ENCODE results near the gene JKAMP.

JKAMP gene

DNA sequence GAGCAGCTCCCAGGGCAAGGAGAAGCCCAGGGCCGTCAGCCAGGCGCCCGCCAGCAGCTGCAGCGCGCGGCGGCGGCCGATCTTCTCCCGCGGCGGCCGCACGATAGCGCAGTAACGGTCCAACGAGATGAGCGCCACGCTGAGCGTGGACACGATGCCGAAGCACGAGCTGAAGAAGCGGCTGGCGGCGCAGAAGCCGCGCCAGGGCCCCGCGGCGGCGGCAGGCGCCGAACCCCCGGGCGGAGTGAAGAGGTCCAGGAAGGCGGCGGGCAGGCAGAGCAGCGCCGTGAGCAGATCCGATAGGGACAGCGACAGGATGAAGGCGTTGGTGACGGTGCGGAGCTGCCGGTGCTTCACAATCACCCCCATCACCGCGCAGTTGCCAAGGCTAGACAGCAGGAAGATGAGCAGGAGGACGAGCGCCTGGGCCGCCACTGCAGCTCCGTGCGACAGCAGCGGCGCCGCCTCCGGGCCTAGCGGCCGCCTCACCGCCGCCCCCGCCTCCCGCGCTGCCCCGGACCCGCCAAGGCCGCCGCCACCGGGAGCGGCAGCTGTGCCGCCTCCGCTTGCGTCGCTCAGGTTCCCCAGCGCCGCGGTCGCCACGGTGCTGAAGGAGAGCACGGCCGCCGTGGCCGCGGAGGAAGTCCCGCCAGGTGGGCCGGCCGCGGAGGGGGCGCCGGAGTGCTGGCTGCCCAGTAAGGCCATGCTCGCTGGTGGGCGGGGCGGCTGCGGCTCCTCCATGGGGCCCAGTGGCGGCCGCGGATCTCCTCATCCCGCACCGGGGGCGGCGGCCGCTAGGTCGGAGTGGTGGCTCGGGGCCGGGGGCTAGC is 19.6 kb upstream of the JKAMP start:
- H3K4me3 ChIP-seq (ENCODE audit: low read depth, low read length): peak overlapping the region; percentile 66
- peak; percentile 47 for DNase-seq (ENCODE audit: low read depth)
- TF ChIP-seq, protein P1, sequence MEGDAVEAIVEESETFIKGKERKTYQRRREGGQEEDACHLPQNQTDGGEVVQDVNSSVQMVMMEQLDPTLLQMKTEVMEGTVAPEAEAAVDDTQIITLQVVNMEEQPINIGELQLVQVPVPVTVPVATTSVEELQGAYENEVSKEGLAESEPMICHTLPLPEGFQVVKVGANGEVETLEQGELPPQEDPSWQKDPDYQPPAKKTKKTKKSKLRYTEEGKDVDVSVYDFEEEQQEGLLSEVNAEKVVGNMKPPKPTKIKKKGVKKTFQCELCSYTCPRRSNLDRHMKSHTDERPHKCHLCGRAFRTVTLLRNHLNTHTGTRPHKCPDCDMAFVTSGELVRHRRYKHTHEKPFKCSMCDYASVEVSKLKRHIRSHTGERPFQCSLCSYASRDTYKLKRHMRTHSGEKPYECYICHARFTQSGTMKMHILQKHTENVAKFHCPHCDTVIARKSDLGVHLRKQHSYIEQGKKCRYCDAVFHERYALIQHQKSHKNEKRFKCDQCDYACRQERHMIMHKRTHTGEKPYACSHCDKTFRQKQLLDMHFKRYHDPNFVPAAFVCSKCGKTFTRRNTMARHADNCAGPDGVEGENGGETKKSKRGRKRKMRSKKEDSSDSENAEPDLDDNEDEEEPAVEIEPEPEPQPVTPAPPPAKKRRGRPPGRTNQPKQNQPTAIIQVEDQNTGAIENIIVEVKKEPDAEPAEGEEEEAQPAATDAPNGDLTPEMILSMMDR (conservative IDR thresholded peaks at IDR 0.05; ENCODE audit: low read depth, low read length): no peak

DNA sequence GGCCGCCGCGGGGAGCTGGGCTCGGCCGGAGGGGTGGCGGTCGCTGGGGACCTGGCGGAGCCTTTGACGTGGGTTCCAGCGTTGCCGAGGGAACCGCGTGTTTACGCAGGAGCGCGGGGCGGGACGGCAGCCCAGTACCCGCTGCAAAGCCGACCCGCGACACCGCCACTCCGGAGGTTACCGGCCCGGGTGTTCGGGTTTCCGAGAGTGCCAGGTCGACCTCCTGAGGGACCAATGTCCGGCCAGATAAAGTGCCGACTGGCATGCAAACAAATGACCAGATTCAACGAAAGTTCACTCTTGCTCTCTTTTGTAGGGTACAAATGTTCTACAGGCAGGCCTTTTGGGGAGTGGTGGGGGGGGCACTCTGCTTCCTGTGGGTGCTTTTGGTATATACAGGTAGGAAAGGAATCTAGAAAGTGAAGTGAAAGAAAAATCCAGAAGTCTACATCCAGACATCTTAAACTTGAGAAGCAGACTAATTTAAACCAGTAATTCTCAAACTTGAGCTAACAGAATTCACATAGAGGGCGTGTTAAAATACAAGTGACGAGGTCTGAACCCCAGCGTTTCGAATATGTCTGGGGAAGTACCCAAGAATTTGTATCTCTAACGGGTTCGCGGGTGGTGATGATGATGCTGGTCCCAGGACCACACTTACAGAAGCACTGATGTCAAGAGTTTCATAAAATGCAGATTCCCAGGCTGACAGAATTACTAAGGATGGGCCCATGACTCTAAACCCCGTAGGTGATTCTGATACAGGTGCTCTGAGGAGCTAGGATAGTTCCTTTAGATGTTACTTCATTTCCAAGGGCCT is 18.8 kb upstream of the JKAMP start, which contains the start of gene GPR135:
Gene GPR135 (minus strand): TSS at position 65 of the 820 bp plus-strand sequence. CDS start 154 bp downstream, outside the sequence.
- peak within 1 kb of the TSS; percentile 66 for H3K4me3 ChIP-seq (ENCODE audit: low read depth, low read length)
- TF ChIP-seq, protein P1 (conservative IDR thresholded peaks at IDR 0.05; ENCODE audit: low read depth, low read length): no peak
- no peak for DNase-seq (ENCODE audit: low read depth)

DNA sequence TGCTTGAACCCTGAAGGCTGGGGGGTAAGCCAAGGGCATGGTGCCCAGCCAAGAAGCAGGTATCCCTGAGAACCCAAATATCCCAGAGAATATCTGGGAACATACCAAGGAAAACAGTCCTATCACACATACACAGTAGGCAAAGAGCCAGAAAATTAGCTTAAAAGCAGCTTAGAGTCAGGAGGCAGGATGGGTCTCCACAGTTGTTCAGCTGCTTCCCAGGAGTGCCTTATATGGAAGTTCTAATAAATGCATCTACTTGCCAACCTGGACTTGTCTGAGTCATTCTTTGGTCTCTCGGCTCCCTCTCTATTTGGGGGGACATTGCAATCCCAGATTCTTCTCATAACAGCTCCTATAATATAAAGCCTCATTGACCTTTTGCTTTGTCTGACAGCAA is 10.1 kb upstream of the JKAMP start:
- peak; percentile 85 for DNase-seq (ENCODE audit: low read depth)
- H3K4me3 ChIP-seq (ENCODE audit: low read depth, low read length): no peak overlapping the region
- TF ChIP-seq, protein P1 (conservative IDR thresholded peaks at IDR 0.05; ENCODE audit: low read depth, low read length): no peak

DNA sequence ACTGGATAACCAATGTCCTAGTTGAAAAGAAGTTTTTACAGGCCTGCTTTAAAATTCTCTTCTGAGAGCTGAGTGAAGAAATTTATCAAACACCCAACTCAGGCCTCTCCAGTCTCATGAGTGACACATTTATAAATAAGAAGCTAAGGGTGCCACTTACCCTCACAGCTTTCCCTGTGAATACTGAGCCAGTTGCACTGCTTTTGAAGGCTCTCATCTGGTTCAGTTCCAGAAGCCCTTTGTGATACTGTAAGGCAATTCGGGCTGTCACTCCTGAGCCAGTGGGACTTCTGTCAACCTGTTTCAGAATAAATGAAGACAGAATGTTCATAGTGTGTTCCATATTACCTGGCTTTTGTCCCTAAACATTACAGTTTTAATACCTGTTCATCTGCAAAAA is 8.6 kb upstream of the JKAMP start:
- no peak for DNase-seq (ENCODE audit: low read depth)
- TF ChIP-seq, protein P1 (conservative IDR thresholded peaks at IDR 0.05; ENCODE audit: low read depth, low read length): no peak

DNA sequence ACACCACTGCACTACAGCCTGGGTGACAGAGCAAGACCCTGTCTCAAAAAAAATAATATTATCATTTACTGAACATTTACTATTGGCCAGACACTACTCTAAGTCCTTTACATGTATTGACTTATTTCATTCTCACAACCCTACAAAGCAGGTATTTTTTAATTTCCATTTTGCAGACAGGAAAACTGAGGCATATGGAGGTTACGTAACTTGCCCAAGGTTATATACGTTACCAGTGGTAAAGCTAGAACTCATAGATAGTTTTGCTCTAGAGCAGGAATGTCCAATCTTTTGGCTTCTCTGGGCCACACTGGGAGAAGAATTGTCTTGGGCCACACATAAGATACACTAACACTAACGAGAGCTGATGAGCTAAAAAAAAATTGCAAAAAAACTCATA is 5.8 kb upstream of the JKAMP start:
- no peak overlapping the region for H3K4me3 ChIP-seq (ENCODE audit: low read depth, low read length)
- TF ChIP-seq, protein P1 (conservative IDR thresholded peaks at IDR 0.05; ENCODE audit: low read depth, low read length): no peak
- DNase-seq (ENCODE audit: low read depth): no peak

More for the DNA sequence above, 8.6 kb upstream of the JKAMP start:
- no peak overlapping the region for H3K4me3 ChIP-seq (ENCODE audit: low read depth, low read length)

DNA sequence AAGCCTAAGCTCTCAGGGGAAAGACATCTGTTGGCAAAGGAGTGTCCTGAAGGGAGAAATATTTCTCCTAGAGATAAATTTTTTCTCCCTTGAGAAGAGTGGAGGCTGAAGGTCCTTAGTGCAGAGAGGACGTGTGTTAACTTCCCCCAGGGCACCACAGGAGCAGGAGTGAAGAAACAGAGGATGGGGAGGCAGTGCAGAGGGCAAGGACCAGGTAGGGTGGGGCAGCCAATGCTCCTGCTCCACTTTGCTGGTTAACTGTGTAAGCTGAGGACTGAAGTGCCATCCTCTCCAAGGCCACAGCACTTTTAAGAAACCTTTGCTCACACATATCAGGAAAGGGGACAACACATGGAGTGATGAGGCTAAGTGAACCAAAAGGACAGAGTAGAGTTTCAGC is 4.2 kb upstream of the JKAMP start:
- TF ChIP-seq, protein P1 (conservative IDR thresholded peaks at IDR 0.05; ENCODE audit: low read depth, low read length): no peak
- H3K4me3 ChIP-seq (ENCODE audit: low read depth, low read length): no peak overlapping the region
- no peak for DNase-seq (ENCODE audit: low read depth)

Measured in choroid plexus epithelial cell (primary cell).